Tibial nerve (tissue), 4 donors: ENCODE data around the gene XYLT1. TPM values are rescaled to one million over a fixed set of nuclear protein-coding genes. Genes with fewer than 3 reads are reported as not detected.

Source experiments
- DNase-seq, 2 donors: peaks; one replicate each; pipeline ENCODE4 v3.0.0-alpha.2; 2019; ENCODE audit warnings: low spot score in 2 of 2
- H3K27ac ChIP-seq, 4 donors: fragments of 200-600 bp; sonication (generic) in 3 of 4; one replicate each; pipeline ENCODE4 v1.5.1; 2017 to 2019; ENCODE audit warnings: mild to moderate bottlenecking in 1 of 4
- H3K27me3 ChIP-seq, 2 donors: fragments of 200-600 bp; sonication (generic) in 1 of 2; one replicate each; pipeline versions ENCODE4 v1.5.1 to v1.6.0; 2017 to 2019
- H3K36me3 ChIP-seq, 3 donors: fragments of 200-600 bp; sonication (generic); one replicate each; pipeline ENCODE4 v1.5.1; 2018 to 2019
- H3K4me1 ChIP-seq, 4 donors: fragments of 200-600 bp; sonication (generic) in 3 of 4; one replicate each; pipeline ENCODE4 v1.5.1; 2017 to 2019
- H3K4me3 ChIP-seq, 4 donors: fragments of 200-600 bp; sonication (generic) in 3 of 4; one replicate each; pipeline ENCODE4 v1.5.1; 2017 to 2019; ENCODE audit warnings: mild to moderate bottlenecking in 1 of 4, moderate library complexity in 1 of 4
- H3K9me3 ChIP-seq, 4 donors: fragments of 200-600 bp; sonication (generic) in 3 of 4; one replicate each; pipeline ENCODE4 v1.5.1; 2017 to 2019
- CTCF ChIP-seq, 5 experiments: fragments of 200-600 bp in 3 of 5; fragments of 450-650 bp in 2 of 5; sonication (generic) in 3 of 5; IDR thresholded peaks; one replicate each; pipeline ENCODE4 v1.5.1; 2016 to 2019; ENCODE audit warnings: antibody characterized with exemption in 5 of 5, mild to moderate bottlenecking in 3 of 5, moderate library complexity in 2 of 5
- EP300 ChIP-seq, 2 donors: sonication (generic); formaldehyde crosslinking; IDR thresholded peaks; one replicate each; pipeline ENCODE4 v1.6.1; 2017; ENCODE audit warnings: antibody characterized with exemption in 2 of 2, mild to moderate bottlenecking in 1 of 2
- POLR2A ChIP-seq, 2 donors: fragments of 450-650 bp; IDR thresholded peaks; one replicate each; pipeline ENCODE4 v1.6.1; 2017; ENCODE audit warnings: antibody characterized with exemption in 2 of 2, mild to moderate bottlenecking in 2 of 2, moderate library complexity in 2 of 2
- WGBS, 2 donors: methylation state at CpG; one replicate each; pipeline ENCODE4 v1.1.5; 2018; 5-methylcytosine and 5-hydroxymethylcytosine counted together
- total RNA-seq, 4 donors: library from RNA; depleted of rRNA; stranded (reverse); fragments of >200 nt; gene quantifications; one replicate each; pipeline ENCODE4 v1.1.0, GENCODE V29; 2016

XYLT1 gene
- total RNA-seq, 4 donors from 2014 or later = 13.8 to 23.1 (median 14.8) TPM

- Histone ChIP-seq H3K27ac (no peak overlapping the region), H3K9me3 (no peaks in the 10 kb centered on the region)
- WGBS, 2 donors = 70 to 72% methylated on average over 6 to 8 of the region's 8 CpGs
Observed at GRCh38 chr16:17237350-17237944, 233.3 kb downstream of the XYLT1 start.

GRCh38 chr16:17235147-17235815, 235.5 kb downstream of the XYLT1 start:
- DNase-seq = no peak
- H3K4me3 ChIP-seq = no peak overlapping the region
- H3K27ac ChIP-seq = no peak overlapping the region
- H3K36me3 ChIP-seq = no peaks in the 10 kb centered on the region
- no peaks in the 10 kb centered on the region for H3K4me1 ChIP-seq
- H3K9me3 ChIP-seq = no peaks in the 10 kb centered on the region
- TF ChIP-seq POLR2A (IDR thresholded peaks at IDR 0.05) (no peak), CTCF (IDR thresholded peaks at IDR 0.05) (no peak), EP300 (IDR thresholded peaks at IDR 0.05) (no peak)
- 45% methylated on average over 10 of the region's 10 CpGs for WGBS, 2 donors
- no peaks in the 10 kb centered on the region for H3K27me3 ChIP-seq

More at GRCh38 chr16:17237350-17237944, 233.3 kb downstream of the XYLT1 start:
- no peak overlapping the region for H3K4me3 ChIP-seq
- no peaks in the 10 kb centered on the region for H3K36me3 ChIP-seq
- H3K4me1 ChIP-seq = no peaks in the 10 kb centered on the region
- TF ChIP-seq POLR2A (IDR thresholded peaks at IDR 0.05) (no peak), EP300 (IDR thresholded peaks at IDR 0.05) (no peak), CTCF (IDR thresholded peaks at IDR 0.05) (no peak)
- DNase-seq = no peak
- no peaks in the 10 kb centered on the region for H3K27me3 ChIP-seq

- DNase-seq = no peak
- Histone ChIP-seq H3K4me3 (no peak overlapping the region), H3K27ac (no peak overlapping the region), H3K36me3 (no peaks in the 10 kb centered on the region), H3K4me1 (no peaks in the 10 kb centered on the region), H3K9me3 (no peaks in the 10 kb centered on the region), H3K27me3 (no peaks in the 10 kb centered on the region)
- TF ChIP-seq POLR2A (IDR thresholded peaks at IDR 0.05) (no peak), EP300 (IDR thresholded peaks at IDR 0.05) (no peak)
- 91 to 92% methylated on average over 13 of the region's 13 CpGs for WGBS, 2 donors
Observed at GRCh38 chr16:17233318-17234002, 237.3 kb downstream of the XYLT1 start.

- H3K27ac ChIP-seq = no peak overlapping the region
- H3K36me3 ChIP-seq = no peaks in the 10 kb centered on the region
- DNase-seq = no peak
- H3K9me3 ChIP-seq = no peaks in the 10 kb centered on the region
- H3K4me1 ChIP-seq = no peaks in the 10 kb centered on the region
- TF ChIP-seq POLR2A (IDR thresholded peaks at IDR 0.05) (no peak), EP300 (IDR thresholded peaks at IDR 0.05) (no peak), CTCF (IDR thresholded peaks at IDR 0.05) (no peak)
- WGBS, 2 donors = 94 to 98% methylated on average over 6 of the region's 6 CpGs
- no peaks in the 10 kb centered on the region for H3K27me3 ChIP-seq
- H3K4me3 ChIP-seq = no peak overlapping the region
Observed at GRCh38 chr16:17232487-17232886, 238.3 kb downstream of the XYLT1 start.

- TF ChIP-seq POLR2A (IDR thresholded peaks at IDR 0.05) = no peak
- DNase-seq = no peak
- no peak overlapping the region for H3K4me3 ChIP-seq
- 96 to 97% methylated on average over 5 of the region's 5 CpGs for WGBS, 2 donors
- no peaks in the 10 kb centered on the region for H3K27me3 ChIP-seq
- no peaks in the 10 kb centered on the region for H3K4me1 ChIP-seq
- no peaks in the 10 kb centered on the region for H3K36me3 ChIP-seq
- no peak overlapping the region for H3K27ac ChIP-seq
- no peaks in the 10 kb centered on the region for H3K9me3 ChIP-seq
Observed at GRCh38 chr16:17231972-17232371, 238.8 kb downstream of the XYLT1 start.
